ENCODE results near the gene NBAS.
"Not testable (repeated sequence)": the region's sequence is repeated elsewhere in the genome, so short reads cannot be mapped to it uniquely, and the experiment has no call there.

NBAS gene

DNA sequence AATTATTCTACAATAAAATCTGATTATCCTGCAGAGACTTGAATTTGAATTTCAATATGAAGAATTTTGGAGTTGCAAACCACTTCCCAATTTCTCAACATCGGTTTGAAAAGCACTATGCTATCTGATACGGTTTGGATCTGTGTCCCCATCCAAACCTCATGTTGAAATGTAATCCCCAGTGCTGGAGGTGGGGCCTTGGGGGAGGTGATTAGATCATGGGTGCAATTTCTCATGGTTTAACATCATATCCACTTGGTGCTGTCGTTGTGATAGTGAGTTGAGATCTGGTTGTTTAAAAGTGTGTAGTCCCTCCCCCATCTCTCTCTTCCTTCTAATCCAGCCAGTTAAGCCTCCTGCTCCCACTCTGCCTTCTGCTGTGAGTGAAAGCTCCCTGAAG lies 205.7 kb downstream of the NBAS start:
- DNase-seq = no peak

DNA sequence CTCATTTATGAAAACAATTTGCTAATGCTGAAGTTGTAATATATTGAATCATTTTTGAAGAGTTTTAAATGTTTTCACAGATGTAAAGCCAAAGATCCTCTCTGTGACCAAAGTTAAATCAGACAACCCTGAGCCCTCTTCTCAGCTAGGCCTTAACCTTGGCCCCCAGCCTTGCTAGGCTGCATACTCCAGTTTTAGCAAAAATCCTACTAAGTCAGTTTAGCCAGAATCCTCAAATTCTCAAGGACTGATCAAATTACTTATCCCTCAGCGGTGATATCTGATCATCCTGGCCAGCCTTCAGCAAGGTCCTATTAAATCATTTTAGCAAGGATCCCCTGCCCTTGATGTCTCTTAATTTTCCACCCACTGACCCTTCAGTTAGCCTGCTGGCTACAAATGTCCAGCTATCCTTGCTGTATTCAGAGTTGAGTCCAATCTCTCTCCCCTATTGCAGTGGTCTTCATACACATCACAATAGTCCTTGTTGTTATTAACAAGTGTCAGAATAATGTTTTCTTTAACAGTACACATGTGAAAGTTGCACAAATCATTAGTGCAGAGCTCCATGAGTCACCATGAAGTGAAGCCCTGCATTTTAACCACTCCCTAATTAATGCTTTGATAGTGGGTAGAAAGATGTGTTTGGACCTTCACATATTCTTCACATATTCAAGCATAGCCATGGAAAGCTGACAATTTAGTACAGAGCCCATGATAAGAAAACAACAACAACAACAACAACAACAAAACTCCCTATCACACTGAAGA lies 206.4 kb downstream of the NBAS start:
- no peak for DNase-seq

DNA sequence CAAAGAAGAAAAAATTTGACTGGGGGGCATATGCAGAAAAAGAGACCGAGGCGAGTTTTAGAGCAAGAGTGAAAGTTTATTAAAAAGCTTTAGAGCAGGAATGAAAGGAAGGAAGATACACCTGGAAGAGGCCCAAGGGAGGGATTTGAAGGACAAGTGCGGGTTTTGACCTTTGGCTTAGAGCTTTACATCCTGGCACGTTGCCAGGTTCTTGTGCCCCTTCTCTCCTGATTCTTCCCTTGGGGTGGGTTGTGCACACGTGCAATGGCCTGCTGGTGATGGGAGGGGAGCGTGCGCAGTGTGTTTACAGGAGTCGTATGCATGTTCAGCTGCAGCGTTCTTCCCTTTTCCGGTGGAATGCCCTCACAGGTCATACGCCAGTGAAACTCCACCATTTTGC lies 208.8 kb downstream of the NBAS start:
- DNase-seq = no peak

DNA sequence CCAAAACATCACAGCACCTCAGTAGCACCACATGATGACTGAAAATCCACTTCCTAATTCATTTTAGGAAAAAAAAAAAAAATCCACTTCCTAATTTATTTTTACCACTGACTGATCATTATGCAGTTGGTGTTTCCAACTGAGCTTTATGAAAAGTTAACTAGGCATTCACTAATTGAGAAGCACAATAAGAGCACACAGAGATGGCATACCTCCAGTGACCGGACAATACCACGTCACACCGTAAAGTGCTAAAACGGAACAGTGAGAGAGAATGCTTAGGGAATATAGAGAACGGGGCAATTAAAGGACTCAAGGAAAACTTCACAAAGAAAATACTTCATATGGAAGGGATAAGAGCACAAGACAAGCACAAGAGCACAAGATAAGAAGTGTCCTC lies 212.5 kb downstream of the NBAS start:
- DNase-seq = no peak

DNA sequence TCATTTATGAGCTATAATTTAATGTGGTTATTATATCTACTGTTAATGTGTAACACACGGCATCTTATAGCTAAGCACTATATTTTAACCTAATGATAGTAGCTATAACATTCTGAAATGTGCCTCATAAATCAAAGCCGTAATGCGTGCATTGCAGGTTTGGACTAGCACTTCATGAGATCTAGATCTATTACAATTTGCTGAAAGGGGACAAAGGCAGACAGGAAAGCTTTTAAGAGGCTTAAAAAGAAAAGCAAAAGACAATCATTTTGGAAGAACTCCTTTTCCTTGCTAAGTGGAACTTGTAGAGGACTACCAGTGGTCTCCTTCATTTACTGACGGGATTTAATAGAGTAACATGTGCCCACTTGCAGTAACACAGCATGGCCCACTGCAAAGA lies 213.1 kb downstream of the NBAS start:
- DNase-seq = no peak

DNA sequence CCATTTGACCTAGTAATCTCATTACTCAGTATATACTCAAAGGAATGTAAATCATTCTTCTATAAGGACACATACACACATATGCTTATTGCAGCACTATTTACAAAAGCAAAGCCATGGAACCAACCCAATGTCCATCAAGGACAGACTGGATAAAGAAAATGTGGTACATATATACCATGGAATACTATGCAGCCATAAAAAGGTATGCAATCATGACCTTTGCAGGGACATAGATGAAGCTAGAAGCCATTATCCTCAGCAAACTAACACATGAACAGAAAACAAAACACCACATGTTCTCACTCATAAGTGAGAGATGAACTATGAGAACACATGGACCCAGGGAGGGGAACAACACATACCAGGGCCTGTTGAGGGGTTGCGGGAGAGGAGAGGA lies 214.5 kb downstream of the NBAS start:
- DNase-seq = no peak

DNA sequence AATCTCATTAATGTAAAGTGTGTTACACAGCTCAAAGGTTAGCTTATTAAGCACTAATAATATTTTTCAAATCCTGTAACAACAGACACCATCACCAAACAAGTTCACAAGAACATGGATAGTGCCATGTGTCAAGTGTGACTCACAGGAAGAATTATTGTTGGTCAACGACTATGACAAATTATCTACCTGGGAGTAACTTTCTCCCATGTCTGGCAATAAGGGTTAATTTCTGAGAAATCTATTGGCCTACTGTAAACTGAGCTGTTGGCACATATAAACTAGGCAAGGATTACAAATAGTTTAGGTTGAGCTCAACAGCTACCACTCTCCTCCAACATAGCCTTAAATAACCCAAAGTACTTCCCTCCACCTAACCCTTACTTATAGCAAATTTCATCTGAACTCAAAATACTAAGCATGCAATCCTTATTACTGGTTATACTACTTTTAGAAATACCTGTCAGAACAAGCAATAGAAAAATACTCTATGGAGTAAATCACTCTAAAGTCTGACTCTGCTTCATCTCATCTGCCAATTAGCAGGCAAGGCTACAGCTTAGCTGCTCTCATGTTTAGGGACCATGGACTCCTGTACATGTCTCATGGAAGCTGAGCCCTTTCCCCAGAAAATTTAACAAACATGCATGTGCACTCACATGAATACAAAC lies 223.0 kb downstream of the NBAS start:
- DNase-seq = no peak

DNA sequence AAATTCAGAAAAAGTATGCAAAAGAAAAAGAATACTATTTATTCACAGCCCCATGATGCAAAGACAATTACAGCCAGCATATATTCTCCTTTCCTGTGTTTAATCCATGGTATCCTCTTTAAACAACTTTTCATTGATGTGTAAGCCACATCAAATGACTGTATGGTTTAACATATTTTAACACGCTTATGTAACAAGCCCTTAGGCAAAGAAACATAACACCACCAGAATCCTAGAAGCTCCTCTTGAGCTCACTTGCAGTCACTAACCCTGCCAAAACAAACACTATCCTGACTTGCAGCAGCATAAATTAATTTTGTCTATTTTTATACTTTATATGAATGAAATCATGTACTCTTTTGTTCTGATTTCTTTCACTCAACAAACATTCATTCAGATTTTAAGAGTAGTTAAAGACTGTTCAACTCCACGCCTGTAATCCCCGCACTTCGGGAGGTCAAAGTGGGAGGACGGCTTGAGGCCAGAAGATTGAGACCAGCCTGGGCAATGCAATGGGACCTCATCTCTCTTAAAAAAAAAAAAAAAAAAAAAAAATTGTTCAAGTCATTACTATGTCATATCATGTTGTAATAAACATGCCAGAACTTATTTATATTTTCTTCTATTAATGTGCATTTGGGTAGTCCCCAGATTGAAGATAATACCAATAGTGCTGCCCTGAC lies 226.3 kb downstream of the NBAS start:
- no peak for DNase-seq

DNA sequence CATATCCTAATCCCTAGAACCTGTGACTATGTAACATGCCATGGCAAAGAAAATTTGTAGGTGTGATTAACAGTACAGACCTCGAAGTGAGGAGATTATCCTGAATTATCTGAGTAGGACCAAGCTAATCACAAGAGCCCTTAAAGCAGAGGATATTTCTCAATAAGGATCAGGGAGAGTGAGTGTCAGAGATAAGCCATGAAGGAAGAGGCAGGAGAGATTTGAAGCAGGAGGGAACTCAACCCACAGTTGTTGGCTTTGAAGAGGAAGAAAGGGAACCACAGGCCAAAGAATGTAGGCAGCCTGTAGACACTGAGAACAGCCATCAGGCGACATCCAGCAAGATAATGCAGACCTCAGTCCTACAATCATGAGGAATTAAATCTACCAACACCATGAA lies 229.3 kb downstream of the NBAS start:
- no peak for DNase-seq

DNA sequence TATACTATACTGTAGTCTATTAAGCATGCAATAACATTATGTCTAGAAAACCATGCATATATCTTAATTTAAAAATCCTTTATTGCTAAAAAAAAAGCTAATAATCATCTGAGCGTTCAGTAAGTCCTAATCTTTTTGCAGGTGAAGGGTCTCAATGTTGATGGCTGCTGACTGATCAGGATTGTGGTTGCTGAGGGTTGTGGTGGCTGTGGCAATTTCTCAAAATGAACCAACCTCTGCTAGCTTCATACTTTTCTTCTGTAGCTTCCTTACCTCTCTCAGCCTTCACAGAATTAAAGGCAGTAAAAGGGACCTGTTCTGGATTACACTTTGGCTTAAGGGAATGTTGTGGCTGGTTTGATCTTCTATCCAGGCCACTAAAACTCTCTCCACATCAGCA lies 235.8 kb downstream of the NBAS start:
- DNase-seq = no peak

DNA sequence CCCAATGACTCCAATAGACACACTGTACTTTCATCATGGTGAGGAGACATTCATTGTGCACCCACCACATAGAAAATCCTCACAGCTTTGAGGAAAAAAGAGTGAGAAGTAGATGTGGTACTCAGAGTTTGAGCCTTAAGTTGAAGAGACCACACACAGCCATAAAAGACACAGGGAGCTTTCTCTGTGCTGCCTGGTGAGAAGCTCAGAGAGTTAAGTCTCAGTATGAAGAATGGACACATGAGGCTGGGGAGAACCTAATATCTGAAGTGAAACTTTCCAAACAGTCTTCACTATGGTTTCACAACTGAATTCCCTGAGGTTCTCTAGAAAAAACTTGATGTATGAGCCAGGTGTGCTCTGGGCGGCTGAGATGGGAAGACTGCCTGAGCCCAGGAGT lies 237.9 kb downstream of the NBAS start:
- DNase-seq = no peak

DNA sequence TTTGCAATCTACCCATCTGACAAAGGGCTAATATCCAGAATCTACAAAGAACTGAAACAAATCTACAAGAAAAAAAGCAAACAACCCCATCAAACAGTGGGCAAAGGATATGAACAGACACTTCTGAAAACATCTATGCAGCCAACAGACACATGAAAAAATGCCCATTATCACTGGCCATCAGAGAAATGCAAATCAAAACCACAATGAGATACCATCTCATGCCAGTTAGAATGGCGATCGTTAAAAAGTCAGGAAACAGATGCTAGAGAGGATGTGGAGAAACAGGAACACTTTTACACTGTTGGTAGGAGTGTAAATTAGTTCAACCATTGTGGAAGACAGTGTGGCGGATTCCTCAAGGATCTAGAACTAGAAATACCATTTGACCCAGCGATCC lies 239.7 kb downstream of the NBAS start:
- not testable (repeated sequence) for DNase-seq

DNA sequence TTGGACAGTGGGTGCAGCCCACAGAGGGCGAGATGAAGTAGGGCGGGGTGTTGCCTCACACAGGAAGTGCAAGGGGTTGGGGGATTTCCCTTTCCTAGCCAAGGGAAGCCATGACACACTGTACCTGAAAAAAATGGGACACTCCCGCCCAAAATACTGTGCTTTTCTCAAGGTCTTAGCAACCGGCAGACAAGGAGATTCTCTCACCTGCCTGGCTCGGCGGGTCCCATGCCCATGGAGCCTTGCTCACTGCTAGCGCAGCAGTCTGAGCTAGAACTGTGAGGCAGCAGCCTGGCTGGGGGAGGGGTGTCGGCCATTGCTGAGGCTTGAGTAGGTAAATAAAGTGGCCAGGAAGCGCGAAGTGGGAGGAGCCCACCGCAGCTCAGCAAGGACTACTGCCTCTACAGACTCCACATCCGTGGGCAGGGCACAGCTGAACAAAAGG lies 244.7 kb downstream of the NBAS start:
- DNase-seq = peak; percentile 46 to 47

DNA sequence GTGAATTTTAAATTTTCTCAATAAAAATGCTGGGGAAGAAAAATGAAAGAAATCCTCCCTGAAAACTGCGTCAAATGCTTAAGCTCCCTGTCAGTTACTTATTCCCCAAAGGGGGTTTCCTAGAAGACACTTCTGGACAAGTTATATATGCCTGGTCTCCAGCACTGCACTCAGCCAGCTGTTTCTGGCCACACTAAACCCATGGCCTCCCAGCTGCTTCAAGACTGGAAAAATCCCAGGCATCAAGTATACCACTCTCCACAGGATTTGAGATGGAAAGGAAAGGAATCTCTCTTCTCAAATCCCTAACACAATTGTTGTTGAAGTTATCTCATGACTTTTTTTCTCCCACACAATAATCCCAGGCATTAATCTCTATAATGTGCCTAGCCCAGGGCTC lies 245.7 kb downstream of the NBAS start:
- no peak for DNase-seq

DNA sequence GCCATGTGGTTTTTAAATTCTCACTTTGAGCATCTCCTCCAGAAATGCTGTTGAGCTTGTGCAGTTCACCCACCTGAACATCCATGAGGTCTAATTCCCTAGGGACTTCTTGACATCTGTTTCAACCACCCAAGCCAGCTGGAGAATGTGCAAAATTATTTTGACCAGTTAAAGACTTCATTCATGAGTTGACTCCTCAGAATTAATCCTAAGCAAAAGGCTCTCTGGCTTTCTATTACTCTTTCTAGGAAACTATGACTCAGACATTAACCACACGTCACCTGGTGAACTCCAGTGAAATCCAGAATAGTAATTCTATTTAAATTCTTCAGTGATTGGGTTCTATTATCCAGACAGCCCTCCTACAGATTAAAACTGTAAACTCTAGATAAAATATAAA lies 247.5 kb downstream of the NBAS start:
- no peak for DNase-seq

DNA sequence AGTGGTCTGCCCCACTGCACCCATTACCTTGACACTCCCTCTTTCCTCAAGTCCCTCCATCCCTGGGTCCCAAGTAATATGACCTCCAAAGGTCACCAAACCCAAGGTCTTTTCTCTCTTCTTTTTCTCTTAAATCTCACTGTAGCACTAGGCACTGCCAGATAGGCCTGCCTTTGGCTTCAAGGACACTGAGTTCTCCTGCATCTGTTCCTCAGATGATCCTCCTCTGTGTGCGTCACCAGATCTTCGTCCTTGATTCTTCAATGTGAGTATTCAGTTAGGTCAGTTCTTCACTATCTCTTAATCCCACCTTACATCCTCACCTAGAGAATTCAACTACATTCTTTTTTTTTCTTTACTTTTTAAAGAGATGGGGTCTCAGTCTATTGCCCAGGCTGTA lies 249.2 kb downstream of the NBAS start:
- DNase-seq = no peak

DNA sequence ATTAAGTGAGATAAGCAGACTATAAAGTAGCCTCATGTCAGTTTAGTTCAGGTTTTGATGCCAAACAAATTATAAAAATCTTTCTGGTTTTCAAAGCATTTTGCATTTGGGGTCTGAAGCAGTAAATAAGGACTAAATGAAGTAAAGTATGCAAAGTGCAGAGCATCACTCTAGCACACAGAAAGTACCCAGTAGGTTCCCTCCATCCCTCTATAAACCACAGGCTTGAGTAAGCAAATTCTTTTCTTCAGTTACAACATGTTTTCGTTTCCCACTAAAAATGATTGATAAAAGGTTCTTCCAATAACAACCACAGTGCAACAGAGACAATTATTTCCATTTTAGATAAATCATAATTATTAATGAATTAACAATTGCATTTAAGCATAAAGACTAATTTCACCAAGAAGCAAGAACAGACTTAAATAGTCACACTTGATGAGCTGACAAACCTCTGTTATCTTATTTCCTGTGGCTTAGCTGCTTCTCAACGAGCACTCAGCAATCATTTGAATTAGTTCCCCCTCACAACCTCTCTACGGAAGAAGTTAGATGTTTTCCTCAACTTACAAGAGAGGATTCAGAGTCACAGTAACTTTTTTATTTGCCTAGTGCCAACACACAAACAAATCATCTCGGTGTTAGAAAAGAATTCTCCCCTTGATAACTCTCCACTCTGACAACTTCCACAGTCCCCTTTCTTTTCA lies 249.8 kb downstream of the NBAS start:
- peak in 1 of 2 donors; percentile 11 for DNase-seq

DNA sequence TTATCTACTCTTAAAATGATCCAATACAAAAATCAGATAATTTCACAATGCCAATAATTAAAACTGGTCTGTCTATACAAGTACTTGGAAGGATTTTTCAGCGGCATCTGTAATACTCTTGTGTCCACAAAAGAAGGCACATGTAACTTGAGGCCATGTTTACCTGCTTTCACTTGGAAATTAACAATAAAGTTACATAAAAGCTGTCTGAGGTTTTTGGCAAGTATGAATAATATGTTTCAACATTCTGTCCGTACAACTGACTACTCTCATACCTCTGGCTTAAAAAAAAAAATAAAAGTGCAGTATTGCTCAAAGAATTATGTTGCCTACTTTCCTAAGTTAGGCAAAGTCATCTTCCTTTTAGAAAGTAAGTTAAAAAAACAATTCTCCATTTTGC lies 253.6 kb downstream of the NBAS start:
- DNase-seq = no peak

DNA sequence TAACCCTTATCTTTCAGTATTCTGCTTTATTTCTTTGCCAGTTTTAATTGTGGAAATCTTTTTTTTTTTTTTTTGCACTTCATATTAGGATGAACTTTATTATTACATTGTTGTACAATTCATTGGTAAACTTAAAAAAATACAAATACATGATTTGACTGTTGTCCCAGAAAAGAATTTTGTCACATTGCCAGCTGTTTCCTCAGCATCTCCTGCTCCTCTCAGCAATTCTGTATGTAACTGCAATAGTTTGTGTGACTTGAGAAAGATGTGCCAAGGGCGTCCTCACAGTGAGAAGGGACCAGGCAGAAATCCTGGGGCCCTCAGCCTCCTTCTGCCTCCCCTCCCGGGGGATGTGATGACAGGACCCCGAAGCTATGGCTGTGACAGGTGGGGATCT lies 254.4 kb downstream of the NBAS start:
- no peak for DNase-seq

DNA sequence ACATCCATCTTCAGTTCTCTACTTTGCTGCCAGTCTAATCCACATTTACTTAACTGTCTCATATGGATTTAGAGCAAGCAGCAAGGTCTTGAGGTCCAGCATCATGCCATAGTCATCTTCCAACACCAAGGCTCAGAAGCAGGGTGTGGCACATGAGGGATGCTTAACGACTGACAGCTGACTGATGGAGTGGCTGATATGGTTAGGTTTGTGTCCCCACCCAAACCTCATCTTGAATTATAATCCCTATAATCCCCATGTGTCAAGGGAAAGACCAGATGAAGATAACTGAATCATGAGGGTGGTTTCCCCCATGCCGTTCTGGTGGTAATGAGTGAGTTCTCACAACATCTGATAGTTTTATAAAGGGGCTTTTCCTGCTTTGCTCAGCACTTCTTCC lies 257.3 kb downstream of the NBAS start:
- DNase-seq = no peak

DNA sequence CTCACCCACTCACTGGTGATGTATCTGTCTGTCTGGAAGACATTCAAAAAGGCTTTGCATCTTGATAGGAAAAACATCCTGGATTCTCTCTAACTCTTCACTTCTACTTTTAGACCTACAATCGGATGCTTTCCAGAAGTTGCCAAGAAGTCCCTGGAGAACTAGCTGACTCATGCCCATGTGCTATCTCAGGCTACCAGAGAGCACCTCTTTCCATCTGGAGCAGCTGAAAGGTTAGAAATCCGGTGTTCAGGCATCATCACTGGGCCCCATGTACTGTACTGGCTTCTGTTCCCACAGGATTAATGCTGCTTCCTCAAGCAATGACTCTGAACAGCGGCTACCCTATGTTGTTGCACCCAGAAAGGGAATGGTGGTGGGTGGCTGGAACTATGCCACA lies 259.0 kb downstream of the NBAS start:
- no peak for DNase-seq

DNA sequence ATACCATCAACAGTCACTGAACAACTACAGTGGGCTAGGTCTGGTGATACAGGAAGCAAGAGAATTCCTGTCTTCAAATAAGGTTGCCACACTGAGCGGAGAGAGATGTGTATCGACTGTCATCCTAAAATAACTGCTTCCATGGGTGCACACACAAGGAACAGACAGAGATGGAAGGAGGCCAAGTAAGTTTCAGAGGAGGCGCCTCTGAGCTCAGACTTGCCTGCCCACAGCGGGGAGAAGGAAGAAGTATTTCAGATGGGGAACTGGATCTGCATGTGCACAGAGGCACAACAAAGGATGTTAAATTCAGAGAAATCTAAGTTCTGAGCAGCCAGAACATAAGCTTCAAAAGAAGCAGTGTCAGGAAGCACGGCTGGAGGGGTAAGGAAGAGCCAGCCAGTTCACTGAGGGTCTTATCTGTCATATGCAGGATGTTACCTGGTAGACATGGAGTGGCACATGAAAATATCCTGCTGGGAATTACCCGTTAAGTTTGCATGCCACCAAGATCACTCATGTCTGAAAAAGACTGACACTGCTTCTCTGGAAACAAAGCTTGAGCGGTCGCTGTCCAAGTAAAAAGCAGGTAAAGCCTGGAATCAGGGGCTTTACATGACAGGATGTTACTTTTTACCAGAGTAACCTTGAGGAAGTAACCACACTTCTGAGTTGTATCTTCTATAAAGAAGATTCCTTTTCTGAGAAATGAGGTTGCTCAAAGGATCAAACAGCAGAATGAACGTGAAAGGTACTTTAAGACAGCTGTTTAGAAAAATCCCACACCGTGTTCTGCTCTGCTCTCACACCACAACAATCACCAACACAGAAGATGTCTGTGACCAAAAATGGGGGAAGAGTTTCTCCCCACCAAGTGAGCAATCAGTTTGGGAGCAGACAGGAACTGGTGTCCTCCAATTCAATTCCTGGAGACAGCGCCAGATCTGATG lies 260.2 kb downstream of the NBAS start:
- no peak for DNase-seq
